PC-9 (cell line): ENCODE measurements around the gene CFAP68.

Experiments used
- CTCF ChIP-seq: fragments of 200-600 bp; sonication (generic); conservative IDR thresholded peaks from 2 replicates; pipeline ENCODE4 v1.6.1; 2017; ENCODE audit warnings: mixed run types, antibody characterized with exemption, mild to moderate bottlenecking, moderate library complexity
- EZH2 ChIP-seq: fragments of 200-600 bp; sonication (generic); IDR thresholded peaks from 2 replicates; pipeline ENCODE4 v1.8.0; 2017; ENCODE audit warnings: antibody characterized with exemption, low read depth

GRCh38 chr11:111878849-111879636, at the start of gene CFAP68, which contains the start of gene FDXACB1:
- TF ChIP-seq CTCF = peak; percentile 97
- no peak for TF ChIP-seq EZH2
